Fibroblast of skin of right quadriceps (primary cell): ENCODE measurements around the gene DHRS12.
A peak's percentile ranks its signal among the peaks of the same experiment; 100 is the strongest.

Source experiments
- DNase-seq: peaks from one replicate; pipeline ENCODE4 v3.0.0-alpha.2; 2013

Gene DHRS12

GRCh38 chr13:51747438-51748434 lies 56.2 kb downstream of the DHRS12 start:
- DNase-seq, result no peak

GRCh38 chr13:51746802-51747201 lies 57.2 kb downstream of the DHRS12 start:
- no peak for DNase-seq

- DNase-seq, result no peak
Observed at GRCh38 chr13:51745243-51745642, 58.7 kb downstream of the DHRS12 start.

GRCh38 chr13:51742611-51743010 lies 61.4 kb downstream of the DHRS12 start:
- no peak for DNase-seq

GRCh38 chr13:51742031-51742430 lies 61.9 kb downstream of the DHRS12 start:
- DNase-seq, result no peak

- peak; percentile 31 for DNase-seq
Observed at GRCh38 chr13:51740698-51741097, 63.3 kb downstream of the DHRS12 start.

- DNase-seq, result no peak
Observed at GRCh38 chr13:51739027-51739764, 64.8 kb downstream of the DHRS12 start.

- DNase-seq, result no peak
Observed at GRCh38 chr13:51738226-51738905, 65.6 kb downstream of the DHRS12 start.

GRCh38 chr13:51737609-51738008 lies 66.4 kb downstream of the DHRS12 start:
- DNase-seq, result no peak

- DNase-seq, result peak; percentile 68
Observed at GRCh38 chr13:51734786-51735185, 69.2 kb downstream of the DHRS12 start.

GRCh38 chr13:51733374-51734298 lies 70.3 kb downstream of the DHRS12 start:
- DNase-seq, result peak; percentile 17

GRCh38 chr13:51731759-51732158 lies 72.2 kb downstream of the DHRS12 start:
- peak; percentile 66 for DNase-seq

GRCh38 chr13:51730927-51731326 lies 73.0 kb downstream of the DHRS12 start:
- no peak for DNase-seq

- peak; percentile 89 for DNase-seq
Observed at GRCh38 chr13:51729866-51730553, 74.0 kb downstream of the DHRS12 start.

GRCh38 chr13:51728972-51729371 lies 75.0 kb downstream of the DHRS12 start:
- DNase-seq, result peak; percentile 79

GRCh38 chr13:51728275-51728673 lies 75.7 kb downstream of the DHRS12 start:
- DNase-seq, result no peak

GRCh38 chr13:51727634-51728274 lies 76.2 kb downstream of the DHRS12 start:
- no peak for DNase-seq

- peak; percentile 82 for DNase-seq
Observed at GRCh38 chr13:51726446-51727193, 77.3 kb downstream of the DHRS12 start.

- DNase-seq, result no peak
Observed at GRCh38 chr13:51724721-51725120, 79.2 kb downstream of the DHRS12 start.

GRCh38 chr13:51723529-51723928 lies 80.4 kb downstream of the DHRS12 start:
- DNase-seq, result no peak
